ENCODE measurements around the gene GEMIN8.

GRCh38 chrX:14014526-14014925 is 15.2 kb downstream of the GEMIN8 start:
- TF ChIP-seq CTCF (IDR thresholded peaks at IDR 0.05; ENCODE audit: borderline replicate concordance, extremely low read depth, low read length, poor library complexity, severe bottlenecking) = no peak
- TF ChIP-seq EZH2 (IDR thresholded peaks at IDR 0.05; ENCODE audit: borderline replicate concordance, low read depth, low read length, severe bottlenecking) = no peak
